HUES6 (cell line): ENCODE data around the gene PTPRD.

Experiments used
- H3K27ac ChIP-seq: 2 replicates; pipeline ENCODE4 v1.7.0; 2013; ENCODE audit warnings: low read depth, mild to moderate bottlenecking, low read length, inconsistent platforms
- H3K27me3 ChIP-seq: 2 replicates; pipeline ENCODE4 v1.6.1; 2013; ENCODE audit warnings: low read length; ENCODE audit not compliant: control insufficient read depth, insufficient read depth
- H3K36me3 ChIP-seq: 2 replicates; pipeline ENCODE4 v1.6.1; 2013; ENCODE audit warnings: low read length; ENCODE audit not compliant: control insufficient read depth, insufficient read depth
- H3K4me1 ChIP-seq: 2 replicates; pipeline ENCODE4 v1.6.1; 2013; ENCODE audit warnings: low read length; ENCODE audit not compliant: control insufficient read depth, insufficient read depth
- H3K4me3 ChIP-seq: 2 replicates; pipeline ENCODE4 v1.5.1; 2013; ENCODE audit warnings: low read depth, low read length
- H3K9ac ChIP-seq: one replicate; pipeline ENCODE4 v1.6.1; 2013; ENCODE audit warnings: mild to moderate bottlenecking, low read length
- H3K9me3 ChIP-seq: 2 replicates; pipeline ENCODE4 v1.6.1; 2013; ENCODE audit warnings: low read depth, low read length; ENCODE audit not compliant: control insufficient read depth, insufficient read depth

PTPRD gene

GRCh38 chr9:8579661-8580060, 2033.1 kb downstream of the PTPRD start:
- H3K27me3 ChIP-seq, result no peaks in the 10 kb centered on the region

GRCh38 chr9:8576741-8577140, 2036.1 kb downstream of the PTPRD start:
- H3K9ac ChIP-seq, result no peak overlapping the region
- no peaks in the 10 kb centered on the region for H3K9me3 ChIP-seq
- H3K36me3 ChIP-seq, result no peaks in the 10 kb centered on the region
- H3K27ac ChIP-seq, result no peak overlapping the region
- H3K27me3 ChIP-seq, result no peaks in the 10 kb centered on the region
- no peak overlapping the region for H3K4me3 ChIP-seq
- H3K4me1 ChIP-seq, result no peaks in the 10 kb centered on the region

More at GRCh38 chr9:8579661-8580060, 2033.1 kb downstream of the PTPRD start:
- Histone ChIP-seq H3K4me3 (no peak overlapping the region), H3K4me1 (no peaks in the 10 kb centered on the region), H3K9ac (no peak overlapping the region), H3K27ac (no peak overlapping the region), H3K36me3 (no peaks in the 10 kb centered on the region), H3K9me3 (peaks cover 14% of the 10 kb centered on the region)

DNA sequence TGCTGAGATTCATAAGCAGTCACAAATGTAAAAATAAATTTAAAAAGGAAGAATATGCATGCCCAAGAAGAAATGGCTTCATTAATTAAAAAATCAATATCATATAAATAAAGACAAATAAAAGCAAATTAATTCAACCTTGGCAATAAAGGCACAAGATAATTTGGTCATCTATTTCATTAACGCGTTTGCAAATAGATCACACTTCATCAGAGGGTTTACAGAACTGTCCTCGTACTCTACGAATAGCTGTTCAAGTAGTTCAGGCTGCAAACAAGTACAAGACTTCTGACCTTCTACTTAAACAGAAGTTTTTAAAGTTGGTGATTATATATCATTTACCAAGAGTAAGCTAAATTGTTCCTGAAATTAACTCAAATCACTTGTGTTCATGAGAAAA, 2038.0 kb downstream of the PTPRD start:
- Histone ChIP-seq H3K27me3 (no peaks in the 10 kb centered on the region), H3K9ac (no peak overlapping the region), H3K27ac (no peak overlapping the region), H3K4me3 (no peak overlapping the region), H3K36me3 (no peaks in the 10 kb centered on the region), H3K9me3 (no peaks in the 10 kb centered on the region), H3K4me1 (no peaks in the 10 kb centered on the region)

- Histone ChIP-seq H3K27me3 (no peaks in the 10 kb centered on the region), H3K4me3 (no peak overlapping the region), H3K9me3 (no peaks in the 10 kb centered on the region), H3K4me1 (no peaks in the 10 kb centered on the region), H3K36me3 (no peaks in the 10 kb centered on the region), H3K9ac (no peak overlapping the region), H3K27ac (no peak overlapping the region)
These were observed 2040.6 kb downstream of the PTPRD start for GRCh38 chr9:8572209-8572608.

DNA sequence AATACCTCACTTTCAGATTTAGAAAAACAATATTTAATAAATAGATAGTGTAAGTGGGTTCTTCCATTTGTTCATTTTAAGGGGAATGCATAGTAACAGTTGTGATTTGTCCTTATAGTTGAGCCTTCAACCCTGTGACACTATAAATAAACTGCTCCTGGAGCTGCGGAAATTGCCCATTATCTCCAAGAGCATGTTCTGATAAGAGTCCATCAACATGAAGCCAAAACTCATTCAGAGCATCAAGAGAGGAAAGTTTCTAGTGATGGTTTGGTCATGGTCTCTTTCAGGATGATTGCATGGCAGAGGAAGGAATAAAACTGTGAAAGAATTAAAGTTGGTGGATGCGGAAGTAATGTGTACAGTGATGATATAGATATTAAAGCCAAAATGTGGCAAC, 2041.2 kb downstream of the PTPRD start:
- Histone ChIP-seq H3K27me3 (no peaks in the 10 kb centered on the region), H3K9me3 (no peaks in the 10 kb centered on the region), H3K9ac (no peak overlapping the region), H3K4me1 (no peaks in the 10 kb centered on the region), H3K36me3 (no peaks in the 10 kb centered on the region), H3K27ac (no peak overlapping the region), H3K4me3 (no peak overlapping the region)

GRCh38 chr9:8570776-8571175, 2042.0 kb downstream of the PTPRD start:
- Histone ChIP-seq H3K36me3 (no peaks in the 10 kb centered on the region), H3K9ac (no peak overlapping the region), H3K27me3 (no peaks in the 10 kb centered on the region), H3K27ac (no peak overlapping the region), H3K4me1 (no peaks in the 10 kb centered on the region), H3K9me3 (no peaks in the 10 kb centered on the region), H3K4me3 (no peak overlapping the region)

GRCh38 chr9:8569823-8570222, 2043.0 kb downstream of the PTPRD start:
- H3K4me1 ChIP-seq, result no peaks in the 10 kb centered on the region
- H3K4me3 ChIP-seq, result no peak overlapping the region
- no peak overlapping the region for H3K9ac ChIP-seq
- no peak overlapping the region for H3K27ac ChIP-seq
- no peaks in the 10 kb centered on the region for H3K9me3 ChIP-seq
- H3K27me3 ChIP-seq, result no peaks in the 10 kb centered on the region
- H3K36me3 ChIP-seq, result no peaks in the 10 kb centered on the region

- no peaks in the 10 kb centered on the region for H3K36me3 ChIP-seq
- H3K9me3 ChIP-seq, result no peaks in the 10 kb centered on the region
- H3K27me3 ChIP-seq, result no peaks in the 10 kb centered on the region
- H3K4me3 ChIP-seq, result no peak overlapping the region
- H3K9ac ChIP-seq, result no peak overlapping the region
- H3K27ac ChIP-seq, result no peak overlapping the region
- H3K4me1 ChIP-seq, result no peaks in the 10 kb centered on the region
These were observed 2044.7 kb downstream of the PTPRD start for GRCh38 chr9:8567963-8568579.

DNA sequence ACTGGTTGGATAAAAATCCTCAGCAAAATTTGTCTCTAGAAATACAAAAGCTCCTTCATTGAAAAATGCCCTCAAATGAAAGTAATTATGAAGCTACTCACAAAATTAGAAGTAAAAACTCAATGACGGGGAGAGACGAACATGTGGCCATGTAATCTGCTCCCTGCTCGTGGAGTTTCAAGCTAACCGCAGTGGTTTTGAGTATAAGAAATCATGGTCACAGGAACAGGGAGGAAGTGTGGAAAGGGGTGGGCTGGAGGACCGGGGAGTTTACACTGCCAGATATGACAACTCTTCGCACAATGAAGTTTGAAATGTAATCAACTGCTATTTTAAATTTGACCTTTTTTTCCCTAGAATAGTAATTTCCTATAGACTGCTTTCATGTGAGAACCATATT, 2047.8 kb downstream of the PTPRD start:
- H3K27me3 ChIP-seq, result no peaks in the 10 kb centered on the region
- H3K4me3 ChIP-seq, result no peak overlapping the region
- no peak overlapping the region for H3K27ac ChIP-seq
- H3K4me1 ChIP-seq, result peaks cover 11% of the 10 kb centered on the region
- H3K9me3 ChIP-seq, result no peaks in the 10 kb centered on the region
- H3K36me3 ChIP-seq, result no peaks in the 10 kb centered on the region
- no peak overlapping the region for H3K9ac ChIP-seq

DNA sequence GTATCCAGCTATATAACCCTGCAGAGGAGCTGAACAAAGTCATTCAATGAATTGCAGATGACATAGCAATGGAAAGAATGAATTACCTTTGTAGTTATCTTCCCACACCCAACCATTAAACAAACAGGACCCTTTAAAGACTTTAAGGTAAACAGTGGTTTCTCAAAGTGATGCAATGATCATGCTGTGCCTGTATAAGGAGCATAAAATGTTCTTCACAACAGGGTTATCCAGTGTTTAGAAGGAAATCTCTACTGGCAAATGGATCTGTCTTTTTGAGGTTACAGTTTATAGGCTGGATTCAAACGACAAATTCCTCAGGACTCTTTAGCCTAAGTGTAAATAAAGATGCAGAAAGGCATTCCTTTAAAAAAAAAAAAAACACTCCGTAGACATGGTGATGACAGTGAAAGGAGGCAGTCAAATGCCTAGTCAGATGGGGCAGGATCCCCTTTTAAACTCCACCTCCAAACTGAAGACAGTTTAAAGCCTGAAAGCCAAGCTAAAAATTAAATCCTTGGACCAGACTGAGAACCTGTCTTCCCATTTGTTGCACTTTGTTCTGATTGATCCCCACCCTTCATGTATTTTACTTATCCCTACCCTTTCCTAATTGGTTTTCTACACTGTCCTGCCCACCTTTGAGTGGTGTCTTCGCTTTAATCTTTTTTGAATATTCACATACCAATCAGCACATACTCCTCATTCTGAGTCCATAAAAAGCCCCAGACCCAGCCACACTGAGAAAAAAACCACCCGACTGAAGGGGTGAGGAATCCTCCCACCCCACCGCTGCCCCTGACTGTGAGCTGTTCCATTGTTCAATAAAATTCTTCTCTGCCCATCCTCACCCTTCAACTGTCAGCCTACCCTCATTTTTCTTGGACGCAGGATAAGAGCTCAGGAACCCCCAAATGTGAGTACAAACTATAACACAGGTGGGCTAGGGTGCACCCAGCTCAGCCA, 2052.0 kb downstream of the PTPRD start:
- H3K36me3 ChIP-seq, result no peaks in the 10 kb centered on the region
- H3K27ac ChIP-seq, result no peak overlapping the region
- H3K27me3 ChIP-seq, result no peaks in the 10 kb centered on the region
- H3K4me1 ChIP-seq, result peaks cover 11% of the 10 kb centered on the region
- H3K4me3 ChIP-seq, result no peak overlapping the region
- no peaks in the 10 kb centered on the region for H3K9me3 ChIP-seq
- no peak overlapping the region for H3K9ac ChIP-seq

DNA sequence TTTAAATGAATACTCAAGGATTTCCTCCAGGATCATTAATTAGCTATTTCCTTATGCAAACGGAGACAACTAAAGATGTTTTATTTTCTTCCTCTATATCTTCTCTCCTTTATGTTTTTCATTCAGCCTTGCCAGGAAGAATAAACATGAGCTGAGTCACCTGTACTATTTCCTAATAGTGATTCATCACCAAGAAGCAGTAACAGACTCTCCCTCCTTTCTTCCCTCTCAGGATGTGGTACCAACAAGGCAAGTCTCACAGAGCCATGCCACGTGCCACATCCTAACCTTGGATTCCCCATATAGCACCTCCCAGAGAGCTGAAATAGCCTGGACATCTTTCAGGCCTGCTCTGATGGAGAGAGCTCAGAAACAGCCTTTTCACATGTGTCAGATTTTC, 2054.6 kb downstream of the PTPRD start:
- Histone ChIP-seq H3K36me3 (no peaks in the 10 kb centered on the region), H3K4me3 (no peak overlapping the region), H3K9ac (no peak overlapping the region), H3K9me3 (no peaks in the 10 kb centered on the region), H3K27me3 (no peaks in the 10 kb centered on the region), H3K27ac (no peak overlapping the region), H3K4me1 (peaks cover 11% of the 10 kb centered on the region)
